Activated T-cell treated with anti-CD3 and anti-CD28 coated beads, Interleukin-2, amount 50 U/mL, for 72 hours (primary cell): ENCODE measurements around the gene CD177. TPM values are rescaled to one million over a fixed set of nuclear protein-coding genes. Genes with fewer than 3 reads are reported as not detected.
"Not testable (repeated sequence)": the region's sequence is repeated elsewhere in the genome, so short reads cannot be mapped to it uniquely, and the experiment has no call there.

Source experiments
- ATAC-seq, 2 donors: fragments of 150-1000 bp; cut with Tn5 transposase; replicated peaks in 1 of 2; 2 replicates each; pipeline ENCODE4 v1.10.0; 2021; ENCODE audit warnings: moderate library complexity in 2 of 2, mild to moderate bottlenecking in 1 of 2
- DNase-seq, 2 donors: peaks; one replicate each; pipeline ENCODE4 v3.0.0; 2021 to 2022; ENCODE audit warnings: mixed read lengths in 1 of 2
- H3K27ac Mint-ChIP-seq: one replicate; pipeline ENCODE4 v1.8.0; 2022; ENCODE audit warnings: mild to moderate bottlenecking, moderate library complexity, mixed read lengths
- H3K27me3 Mint-ChIP-seq: one replicate; pipeline ENCODE4 v1.8.0; 2022; ENCODE audit warnings: low read depth, mixed read lengths
- H3K36me3 Mint-ChIP-seq, 2 donors: one replicate each; pipeline ENCODE4 v1.8.0; 2022; ENCODE audit warnings: mixed read lengths in 2 of 2, mild to moderate bottlenecking in 1 of 2; ENCODE audit not compliant: insufficient read depth in 2 of 2
- H3K4me1 Mint-ChIP-seq: one replicate; pipeline ENCODE4 v1.8.0; 2022; ENCODE audit warnings: low read depth, mixed read lengths
- H3K4me3 Mint-ChIP-seq, 2 donors: one replicate each; pipeline ENCODE4 v1.8.0; 2022; ENCODE audit warnings: mild to moderate bottlenecking in 2 of 2, mixed read lengths in 2 of 2, moderate library complexity in 2 of 2
- H3K9me3 Mint-ChIP-seq, 2 donors: one replicate each; pipeline ENCODE4 v1.8.0; 2022; ENCODE audit warnings: mixed read lengths in 2 of 2
- total RNA-seq, 2 donors: library from RNA; stranded (reverse); gene quantifications; one replicate each; pipeline ENCODE4 v1.2.3, GENCODE V29; 2022

The CD177 gene
- total RNA-seq, 2 donors from 2014 or later: not detected

DNA sequence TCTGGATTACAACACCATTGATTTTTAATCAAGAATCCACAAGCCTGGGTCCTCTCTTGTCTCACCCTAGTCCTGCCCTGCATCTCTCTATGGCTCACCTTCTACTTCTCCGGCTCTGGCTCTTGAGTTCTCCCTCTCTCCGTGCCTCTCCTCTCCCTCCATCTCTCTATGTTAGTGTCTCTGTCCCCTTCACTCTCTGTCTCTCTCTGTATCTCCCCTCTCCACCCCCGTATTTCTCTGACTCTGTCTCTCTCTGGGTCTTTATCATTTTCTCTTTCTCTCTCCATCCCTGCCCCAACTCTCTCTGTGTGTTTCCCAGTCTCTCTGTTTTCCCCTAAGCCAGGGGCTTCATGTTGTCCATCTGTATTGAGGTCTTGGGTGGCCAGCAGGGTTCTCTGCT is 12.4 kb upstream of the CD177 start:
- not testable (repeated sequence) for H3K36me3 Mint-ChIP-seq, H3K4me1 Mint-ChIP-seq, H3K27ac Mint-ChIP-seq, H3K4me3 Mint-ChIP-seq, DNase-seq, ATAC-seq, H3K9me3 Mint-ChIP-seq
- H3K27me3 Mint-ChIP-seq: peaks cover 29% of the 10 kb centered on the region

DNA sequence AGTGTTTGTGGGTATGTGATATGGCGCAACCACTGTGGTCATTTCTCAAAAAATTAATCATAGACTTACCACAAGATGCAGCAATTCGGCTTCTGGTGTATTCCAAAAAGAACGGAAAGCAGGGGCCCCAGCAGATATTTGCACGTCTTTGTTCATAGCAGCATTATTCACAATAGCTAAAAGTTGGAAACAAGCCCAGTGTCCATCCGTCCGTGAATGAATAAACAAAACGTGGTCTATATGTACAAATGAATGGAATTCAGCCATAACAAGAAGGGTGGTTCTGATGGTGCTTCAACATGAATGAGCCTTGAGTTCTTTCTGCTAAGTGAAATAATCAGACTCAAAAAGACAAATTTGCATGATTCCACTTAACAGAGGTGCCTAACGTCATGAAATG is 11.4 kb upstream of the CD177 start:
- H3K27me3 Mint-ChIP-seq: peaks cover 29% of the 10 kb centered on the region
- not testable (repeated sequence) for ATAC-seq, DNase-seq, H3K27ac Mint-ChIP-seq, H3K9me3 Mint-ChIP-seq, H3K4me1 Mint-ChIP-seq, H3K36me3 Mint-ChIP-seq, H3K4me3 Mint-ChIP-seq

DNA sequence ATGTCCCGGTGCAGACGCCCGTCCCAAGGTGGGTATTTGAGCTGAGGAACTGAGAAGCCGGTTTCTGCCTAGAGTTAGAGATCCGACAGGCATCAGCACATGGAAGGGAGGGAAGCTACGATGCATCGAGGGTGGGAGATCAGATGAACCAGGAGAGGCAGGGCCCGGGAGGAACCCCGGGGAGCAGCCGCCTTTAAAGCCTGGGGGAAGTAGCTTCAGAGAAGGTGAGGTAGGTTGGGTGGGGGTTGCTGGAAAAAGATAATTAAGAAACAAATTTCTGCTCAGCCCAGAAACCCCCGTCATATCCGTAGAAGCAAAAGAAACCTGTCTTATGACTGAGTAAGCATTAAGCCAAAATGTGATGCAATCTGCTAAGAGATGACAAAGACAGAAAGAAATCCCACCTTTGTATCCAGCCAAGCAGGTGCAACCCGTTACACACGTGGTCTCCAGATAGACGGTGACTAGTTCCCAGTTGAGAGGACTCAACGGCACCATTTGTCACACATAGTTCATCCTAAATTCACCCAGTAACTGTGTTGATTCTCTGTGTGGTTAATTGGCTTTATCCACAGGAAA is 9.1 kb upstream of the CD177 start:
- not testable (repeated sequence) for H3K36me3 Mint-ChIP-seq, H3K9me3 Mint-ChIP-seq, ATAC-seq, H3K27ac Mint-ChIP-seq, DNase-seq, H3K4me3 Mint-ChIP-seq, H3K4me1 Mint-ChIP-seq
- peaks cover 29% of the 10 kb centered on the region for H3K27me3 Mint-ChIP-seq

DNA sequence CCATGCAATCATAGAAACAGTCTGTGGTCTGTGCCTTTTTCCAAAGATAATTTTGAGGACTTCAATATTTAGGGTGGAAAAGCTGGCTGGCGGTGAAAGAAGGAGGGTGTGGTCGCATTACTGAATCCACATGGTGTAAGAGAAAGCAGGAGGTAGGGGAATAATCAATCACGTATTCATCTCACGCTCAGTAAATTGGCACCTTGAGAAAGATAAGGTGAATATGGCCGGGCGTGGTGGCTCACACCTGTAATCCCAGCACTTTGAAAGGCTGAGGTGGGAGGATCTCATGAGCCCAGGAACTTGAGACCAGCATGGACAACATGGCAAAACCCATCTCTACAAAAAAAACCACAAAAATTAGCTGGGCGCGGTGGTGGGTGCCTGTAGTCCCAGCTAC is 3.7 kb upstream of the CD177 start:
- not testable (repeated sequence) for H3K27ac Mint-ChIP-seq, H3K4me1 Mint-ChIP-seq, H3K9me3 Mint-ChIP-seq, DNase-seq, H3K36me3 Mint-ChIP-seq, ATAC-seq, H3K4me3 Mint-ChIP-seq
- H3K27me3 Mint-ChIP-seq: peaks cover 20% of the 10 kb centered on the region

DNA sequence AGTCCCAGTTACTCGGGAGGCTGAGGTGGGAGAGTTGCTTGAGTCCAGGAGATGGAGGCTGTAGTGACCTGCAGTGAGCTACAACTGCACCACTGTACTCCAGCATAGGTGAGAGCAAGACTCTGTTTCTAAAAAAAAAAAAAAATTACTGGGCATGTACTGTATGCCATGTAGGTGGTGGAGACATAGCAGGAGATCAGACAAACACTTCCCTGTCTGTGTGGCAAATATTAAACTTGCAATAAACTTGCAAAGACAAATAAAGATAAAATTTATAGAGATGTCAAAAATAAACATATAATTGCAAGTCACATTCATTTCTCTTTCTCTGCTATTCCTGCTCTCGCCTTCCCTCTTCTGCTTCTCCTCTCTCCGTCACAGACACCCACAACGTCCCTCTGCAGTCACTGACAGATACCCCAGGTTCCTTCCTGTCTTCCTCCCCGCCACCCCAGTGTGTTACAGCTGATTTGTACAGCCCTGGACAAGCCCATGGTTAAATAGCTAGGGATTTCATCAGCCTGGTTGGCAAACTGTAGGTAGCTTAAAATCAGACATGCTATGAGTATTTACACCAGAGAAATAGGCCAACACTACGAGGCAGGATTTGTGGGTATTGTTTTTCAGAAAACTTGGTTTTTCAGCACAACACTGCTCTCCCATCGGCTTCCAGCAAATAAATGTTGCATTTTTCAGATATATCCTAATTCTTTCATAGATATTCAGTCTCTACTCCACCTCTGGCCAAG is 1.3 kb upstream of the CD177 start:
- peaks cover 0 to 2% of the 10 kb centered on the region in 2 donors for H3K36me3 Mint-ChIP-seq
- H3K27ac Mint-ChIP-seq: peak overlapping the region; percentile 52
- H3K9me3 Mint-ChIP-seq: no peaks in the 10 kb centered on the region
- DNase-seq (no peak), ATAC-seq (no peak)
- no peaks in the 10 kb centered on the region for H3K4me1 Mint-ChIP-seq
- no peak overlapping the region for H3K4me3 Mint-ChIP-seq
- peaks cover 28% of the 10 kb centered on the region for H3K27me3 Mint-ChIP-seq

DNA sequence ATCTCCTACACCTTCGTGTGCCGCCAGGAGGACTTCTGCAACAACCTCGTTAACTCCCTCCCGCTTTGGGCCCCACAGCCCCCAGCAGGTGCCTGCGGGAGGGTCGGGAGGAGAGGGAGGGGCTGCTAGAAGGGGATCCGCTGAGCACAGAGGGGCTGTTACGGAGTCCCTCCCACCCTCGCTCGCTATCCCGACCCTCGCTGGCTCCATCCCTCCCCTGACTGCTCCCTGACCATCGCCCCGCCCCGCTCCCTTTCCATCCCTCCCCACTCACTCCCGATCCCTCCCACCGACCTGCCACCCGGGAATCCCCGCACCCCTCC is 780 bp downstream of the CD177 start:
- no peak overlapping the region for H3K27ac Mint-ChIP-seq
- H3K4me3 Mint-ChIP-seq: no peak overlapping the region
- no peaks in the 10 kb centered on the region for H3K9me3 Mint-ChIP-seq
- H3K36me3 Mint-ChIP-seq: peaks cover 0 to 2% of the 10 kb centered on the region in 2 donors
- H3K4me1 Mint-ChIP-seq: no peaks in the 10 kb centered on the region
- no peak for DNase-seq
- H3K27me3 Mint-ChIP-seq: peaks cover 28% of the 10 kb centered on the region
- ATAC-seq: no peak

DNA sequence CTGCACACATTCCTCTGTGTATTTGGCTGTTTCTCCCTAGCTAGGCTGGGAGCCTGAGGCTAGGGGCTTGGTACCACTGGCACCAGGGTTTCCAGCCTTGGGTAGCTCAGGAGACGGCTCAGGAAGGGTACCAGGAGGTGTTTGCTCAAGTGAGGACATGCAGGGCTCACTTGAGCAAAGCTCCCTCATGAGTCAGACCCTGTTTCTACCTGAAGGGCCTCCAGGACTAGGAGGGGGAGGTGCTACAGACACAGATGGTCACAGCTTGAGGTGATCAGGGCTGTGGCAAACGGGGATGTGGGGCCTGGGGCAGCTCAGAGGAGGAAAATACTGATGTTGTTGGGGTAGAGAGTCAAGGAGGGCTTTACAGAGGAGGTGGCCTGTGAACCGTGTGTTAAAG is 3.3 kb downstream of the CD177 start:
- H3K27ac Mint-ChIP-seq, H3K36me3 Mint-ChIP-seq, H3K4me1 Mint-ChIP-seq, ATAC-seq, H3K4me3 Mint-ChIP-seq, DNase-seq, H3K9me3 Mint-ChIP-seq: not testable (repeated sequence)
- peaks cover 27% of the 10 kb centered on the region for H3K27me3 Mint-ChIP-seq

DNA sequence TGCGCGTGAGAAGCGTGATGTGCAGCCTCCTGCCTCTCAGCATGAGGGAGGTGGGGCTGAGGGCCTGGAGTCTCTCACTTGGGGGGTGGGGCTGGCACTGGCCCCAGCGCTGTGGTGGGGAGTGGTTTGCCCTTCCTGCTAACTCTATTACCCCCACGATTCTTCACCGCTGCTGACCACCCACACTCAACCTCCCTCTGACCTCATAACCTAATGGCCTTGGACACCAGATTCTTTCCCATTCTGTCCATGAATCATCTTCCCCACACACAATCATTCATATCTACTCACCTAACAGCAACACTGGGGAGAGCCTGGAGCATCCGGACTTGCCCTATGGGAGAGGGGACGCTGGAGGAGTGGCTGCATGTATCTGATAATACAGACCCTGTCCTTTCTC is 8.7 kb downstream of the CD177 start:
- no peak overlapping the region for H3K4me3 Mint-ChIP-seq
- no peaks in the 10 kb centered on the region for H3K4me1 Mint-ChIP-seq
- no peaks in the 10 kb centered on the region for H3K9me3 Mint-ChIP-seq
- ATAC-seq: no peak
- no peak overlapping the region for H3K27ac Mint-ChIP-seq
- no peaks in the 10 kb centered on the region for H3K27me3 Mint-ChIP-seq
- DNase-seq: no peak
- no peaks in the 10 kb centered on the region for H3K36me3 Mint-ChIP-seq

DNA sequence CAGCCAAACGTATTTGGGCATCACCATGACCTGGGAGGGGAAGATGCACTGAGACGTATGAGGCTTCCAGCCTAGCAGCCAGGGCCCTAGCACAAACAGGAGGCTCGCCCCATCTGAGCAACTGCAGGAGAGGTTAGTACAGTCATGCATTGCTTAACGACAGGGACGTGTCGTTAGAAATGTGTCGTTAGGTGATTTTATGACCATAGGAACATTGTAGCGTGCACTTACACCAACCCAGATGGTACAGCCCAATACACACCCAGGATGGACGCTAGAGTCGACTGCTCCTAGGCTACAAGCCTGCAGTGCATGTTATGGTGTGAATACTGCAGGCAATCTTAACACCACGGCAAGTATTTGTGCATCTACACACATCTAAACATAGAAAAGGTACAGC is 9.3 kb downstream of the CD177 start:
- Mint-ChIP-seq H3K27ac (no peak overlapping the region), H3K27me3 (peaks cover 3% of the 10 kb centered on the region), H3K9me3 (no peaks in the 10 kb centered on the region), H3K4me1 (no peaks in the 10 kb centered on the region), H3K36me3 (no peaks in the 10 kb centered on the region), H3K4me3 (no peak overlapping the region)
- DNase-seq: no peak
- ATAC-seq: no peak

DNA sequence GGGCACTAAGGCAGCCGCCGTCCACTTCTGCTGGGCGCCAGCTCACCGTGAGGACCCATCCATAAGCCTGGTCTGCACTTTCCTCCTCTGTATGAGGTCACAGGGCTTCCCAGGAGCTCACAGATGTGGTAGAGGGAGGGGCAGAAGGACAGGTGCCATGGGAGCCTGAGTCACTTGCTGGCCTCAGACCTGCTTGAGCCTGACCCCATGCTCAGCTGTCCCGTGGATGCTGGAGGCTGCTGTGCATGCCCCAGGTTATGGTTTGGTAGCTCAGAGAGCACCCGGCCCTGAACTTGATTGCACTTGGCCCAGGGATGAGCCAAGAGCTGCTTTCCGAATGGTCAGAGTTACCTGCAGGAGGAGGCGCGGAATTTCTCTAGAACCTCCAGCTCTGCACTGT is 12.2 kb downstream of the CD177 start:
- ATAC-seq, H3K4me1 Mint-ChIP-seq, H3K27ac Mint-ChIP-seq, H3K4me3 Mint-ChIP-seq, H3K27me3 Mint-ChIP-seq, DNase-seq, H3K9me3 Mint-ChIP-seq, H3K36me3 Mint-ChIP-seq: not testable (repeated sequence)

DNA sequence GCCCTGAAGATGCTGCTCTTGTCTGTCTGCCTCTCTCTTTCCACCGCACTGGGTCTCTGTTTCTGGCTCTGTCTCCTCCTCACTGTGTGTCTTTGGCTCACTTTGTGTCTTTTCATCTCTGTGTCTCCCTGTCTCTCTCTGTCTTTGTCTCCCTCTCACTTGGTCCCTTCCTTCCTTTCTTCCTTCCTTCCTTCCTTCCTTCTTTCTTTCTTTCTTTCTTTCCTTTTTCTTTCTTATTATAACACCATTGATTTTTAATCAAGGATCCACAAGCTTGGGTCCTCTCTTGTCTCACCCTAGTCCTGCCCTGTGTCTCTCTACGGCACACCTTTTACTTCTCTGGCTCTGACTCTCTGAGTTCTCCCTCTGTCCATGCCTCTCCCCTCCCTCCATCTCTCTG is 14.3 kb downstream of the CD177 start:
- H3K27ac Mint-ChIP-seq: no peak overlapping the region
- H3K4me3 Mint-ChIP-seq: no peak overlapping the region
- ATAC-seq: no peak
- H3K36me3 Mint-ChIP-seq: no peaks in the 10 kb centered on the region
- H3K27me3 Mint-ChIP-seq: peaks cover 5% of the 10 kb centered on the region
- H3K9me3 Mint-ChIP-seq: no peaks in the 10 kb centered on the region
- DNase-seq: no peak
- no peaks in the 10 kb centered on the region for H3K4me1 Mint-ChIP-seq

DNA sequence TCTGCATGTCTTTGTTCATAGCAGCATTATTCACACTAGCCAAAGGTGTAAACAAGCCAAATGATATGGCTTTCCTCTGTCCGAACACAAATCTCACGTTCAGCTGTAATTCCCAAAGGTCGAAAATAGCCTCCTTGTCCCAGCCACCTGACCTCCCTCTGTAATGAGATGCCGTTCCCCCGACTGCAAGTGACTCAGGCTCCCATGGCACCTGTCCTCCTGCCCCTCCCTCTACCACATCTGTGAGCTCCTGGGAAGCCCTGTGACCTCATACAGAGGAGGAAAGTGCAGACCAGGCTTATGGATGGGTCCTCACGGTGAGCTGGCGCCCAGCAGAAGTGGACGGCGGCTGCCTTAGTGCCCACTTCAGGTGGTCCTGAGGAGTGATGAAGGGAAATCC is 15.4 kb downstream of the CD177 start:
- not testable (repeated sequence) for H3K4me3 Mint-ChIP-seq, H3K4me1 Mint-ChIP-seq, H3K9me3 Mint-ChIP-seq, ATAC-seq, DNase-seq, H3K36me3 Mint-ChIP-seq, H3K27me3 Mint-ChIP-seq, H3K27ac Mint-ChIP-seq

DNA sequence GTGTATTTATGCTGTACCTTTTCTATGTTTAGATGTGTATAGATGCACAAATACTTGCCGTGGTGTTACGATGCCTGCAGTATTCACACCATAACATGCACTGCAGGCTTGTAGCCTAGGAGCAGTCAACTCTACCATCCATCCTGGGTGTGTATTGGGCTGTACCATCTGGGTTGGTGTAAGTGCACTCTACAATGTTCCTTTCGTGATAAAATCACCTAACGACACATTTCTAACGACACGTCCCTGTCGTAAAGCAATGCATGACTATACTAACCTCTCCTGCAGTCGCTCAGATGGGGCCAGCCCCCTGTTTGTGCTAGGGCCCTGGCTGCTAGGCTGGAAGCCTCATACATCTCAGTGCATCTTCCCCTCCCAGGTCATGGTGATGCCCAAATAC is 18.4 kb downstream of the CD177 start:
- no peak for ATAC-seq
- no peaks in the 10 kb centered on the region for H3K9me3 Mint-ChIP-seq
- no peak overlapping the region for H3K4me3 Mint-ChIP-seq
- H3K4me1 Mint-ChIP-seq: no peaks in the 10 kb centered on the region
- H3K27me3 Mint-ChIP-seq: peaks cover 5% of the 10 kb centered on the region
- no peaks in the 10 kb centered on the region for H3K36me3 Mint-ChIP-seq
- DNase-seq: no peak
- no peak overlapping the region for H3K27ac Mint-ChIP-seq

DNA sequence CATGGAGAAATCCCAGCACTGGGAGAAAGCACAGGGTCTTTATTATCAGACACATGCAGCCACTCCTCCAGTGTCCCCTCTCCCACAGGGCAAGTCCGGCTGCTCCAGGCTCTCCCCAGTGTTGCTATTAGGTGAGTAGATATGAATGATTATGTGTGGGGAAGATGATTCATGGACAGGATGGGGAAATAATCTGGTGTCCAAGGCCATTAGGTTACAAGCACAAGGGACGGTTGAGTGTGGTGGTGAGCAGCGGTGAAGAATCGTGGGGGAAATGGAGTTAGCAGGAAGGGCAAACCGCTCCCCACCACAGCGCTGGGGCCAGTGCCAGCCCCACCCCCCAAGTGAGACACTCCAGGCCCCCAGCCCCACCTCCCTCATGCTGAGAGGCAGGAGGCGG is 19.0 kb downstream of the CD177 start:
- DNase-seq (no peak), ATAC-seq (no peak)
- H3K4me1 Mint-ChIP-seq: no peaks in the 10 kb centered on the region
- H3K9me3 Mint-ChIP-seq: no peaks in the 10 kb centered on the region
- H3K27me3 Mint-ChIP-seq: peaks cover 5% of the 10 kb centered on the region
- H3K4me3 Mint-ChIP-seq: no peak overlapping the region
- no peak overlapping the region for H3K27ac Mint-ChIP-seq
- H3K36me3 Mint-ChIP-seq: no peaks in the 10 kb centered on the region
